Endothelial cell of umbilical vein (primary cell): ENCODE measurements around the gene TPSB2.
"Not testable (repeated sequence)": the region's sequence is repeated elsewhere in the genome, so short reads cannot be mapped to it uniquely, and the experiment has no call there.

Experiments used
- CTCF ChIP-seq, 2 donors: IDR thresholded peaks; 1 replicate in 1 of 2; 2 replicates in 1 of 2; pipeline ENCODE4 v1.5.1; 2011; ENCODE audit warnings: low read length in 2 of 2, mild to moderate bottlenecking in 2 of 2, moderate library complexity in 2 of 2, control low read depth in 1 of 2, inconsistent platforms in 1 of 2, low read depth in 1 of 2; ENCODE audit not compliant: insufficient read depth in 1 of 2; ENCODE audit errors: extremely low read depth in 1 of 2
- EZH2 ChIP-seq: IDR thresholded peaks from 2 replicates; pipeline ENCODE4 v1.6.1; 2012; ENCODE audit warnings: borderline replicate concordance, low read depth, mild to moderate bottlenecking, moderate library complexity, low read length, inconsistent platforms; ENCODE audit not compliant: severe bottlenecking
- FOS ChIP-seq: IDR thresholded peaks from 2 replicates; pipeline ENCODE4 v1.6.1; 2011; ENCODE audit warnings: mild to moderate bottlenecking, low read length, moderate library complexity, borderline replicate concordance; ENCODE audit not compliant: insufficient read depth
- GATA2 ChIP-seq: IDR thresholded peaks from 2 replicates; pipeline ENCODE4 v1.7.0; 2011; ENCODE audit warnings: low read depth, mild to moderate bottlenecking, moderate library complexity, mixed read lengths, low read length; ENCODE audit not compliant: insufficient read length, insufficient read depth
- JUN ChIP-seq: IDR thresholded peaks from 2 replicates; pipeline ENCODE4 v1.6.1; 2011; ENCODE audit warnings: borderline replicate concordance, low read depth; ENCODE audit not compliant: insufficient read length, insufficient read depth
- MAX ChIP-seq: IDR thresholded peaks from 2 replicates; pipeline ENCODE4 v1.6.1; 2011; ENCODE audit not compliant: insufficient read depth, insufficient read length
- MYC ChIP-seq: IDR thresholded peaks from one replicate; pipeline ENCODE4 v1.6.1; 2011; ENCODE audit warnings: mild to moderate bottlenecking, low read depth, low read length
- POLR2A ChIP-seq: IDR thresholded peaks from 2 replicates; pipeline ENCODE4 v1.6.1; 2012; ENCODE audit warnings: low read depth, mild to moderate bottlenecking, control low read depth, low read length
- POLR2AphosphoS5 ChIP-seq: IDR thresholded peaks from 2 replicates; pipeline ENCODE4 v1.6.1; 2012; ENCODE audit warnings: low read depth, mild to moderate bottlenecking, control low read depth, low read length, moderate library complexity; ENCODE audit not compliant: insufficient read depth

GRCh38 chr16:1271724-1272413, 41.9 kb upstream of the TPSB2 start:
- TF ChIP-seq CTCF (IDR thresholded peaks at IDR 0.05; ENCODE audit: extremely low read depth in 1 of 2, insufficient read depth in 1 of 2, low read depth in 1 of 2, low read length in 2 of 2); GATA2; JUN; POLR2A; EZH2; MAX; MYC; FOS: not testable (repeated sequence)
- TF ChIP-seq POLR2AphosphoS5: peak; percentile 51
